Thymus (tissue), 11 donors: Measurements from ENCODE around the gene PNPLA6. TPM values are rescaled to one million over a fixed set of nuclear protein-coding genes. Genes with fewer than 3 reads are reported as not detected.

Experiments used
- DNase-seq, 9 donors: peaks; one replicate each; pipeline ENCODE4 v3.0.0-alpha.2; 2013; ENCODE audit warnings: low spot score in 9 of 9, low read depth in 6 of 9, missing footprints in 1 of 9
- H3K27ac ChIP-seq, 2 donors: one replicate each; pipeline ENCODE4 v1.5.1; 2013; ENCODE audit warnings: control low read depth in 1 of 2, low read depth in 1 of 2, low read length in 1 of 2, mild to moderate bottlenecking in 1 of 2, moderate library complexity in 1 of 2
- H3K27me3 ChIP-seq, 2 donors: one replicate each; pipeline ENCODE4 v1.5.1; 2013; ENCODE audit warnings: low read length in 1 of 2; ENCODE audit not compliant: control insufficient read depth in 2 of 2, insufficient read depth in 1 of 2
- H3K36me3 ChIP-seq, 2 donors: one replicate each; pipeline ENCODE4 v1.5.1; 2013; ENCODE audit warnings: low read length in 1 of 2, mild to moderate bottlenecking in 1 of 2, moderate library complexity in 1 of 2; ENCODE audit not compliant: control insufficient read depth in 2 of 2, insufficient read depth in 2 of 2
- H3K4me1 ChIP-seq, 2 donors: one replicate each; pipeline ENCODE4 v1.5.1; 2013; ENCODE audit warnings: low read length in 2 of 2; ENCODE audit not compliant: control insufficient read depth in 2 of 2, insufficient read depth in 2 of 2
- H3K4me3 ChIP-seq, 2 donors: one replicate each; pipeline ENCODE4 v1.5.1; 2013; ENCODE audit warnings: low read length in 2 of 2, control low read depth in 1 of 2, mild to moderate bottlenecking in 1 of 2
- H3K9me3 ChIP-seq, 2 donors: one replicate each; pipeline ENCODE4 v1.5.1; 2013; ENCODE audit warnings: low read length in 1 of 2, mild to moderate bottlenecking in 1 of 2; ENCODE audit not compliant: control insufficient read depth in 2 of 2, insufficient read depth in 1 of 2
- WGBS: extraction: QIAGEN DNeasy Blood & Tissue Kit; methylation state at CpG from one replicate; pipeline ENCODE4 v1.1.7; 2013; 5-methylcytosine and 5-hydroxymethylcytosine counted together
- polyA plus RNA-seq: library from polyadenylated mRNA; stranded (reverse); fragments of 200-250 nt; gene quantifications from one replicate; pipeline ENCODE4 v1.2.3, GENCODE V29; 2013
- total RNA-seq: library from RNA; stranded (reverse); fragments of 120-200 nt; gene quantifications from one replicate; pipeline ENCODE4 v1.2.4, GENCODE V29; 2013
- donor health status: healthy.

Gene PNPLA6
- total and polyA plus RNA-seq, 2 donors = 17.3 to 75.3 TPM

DNA sequence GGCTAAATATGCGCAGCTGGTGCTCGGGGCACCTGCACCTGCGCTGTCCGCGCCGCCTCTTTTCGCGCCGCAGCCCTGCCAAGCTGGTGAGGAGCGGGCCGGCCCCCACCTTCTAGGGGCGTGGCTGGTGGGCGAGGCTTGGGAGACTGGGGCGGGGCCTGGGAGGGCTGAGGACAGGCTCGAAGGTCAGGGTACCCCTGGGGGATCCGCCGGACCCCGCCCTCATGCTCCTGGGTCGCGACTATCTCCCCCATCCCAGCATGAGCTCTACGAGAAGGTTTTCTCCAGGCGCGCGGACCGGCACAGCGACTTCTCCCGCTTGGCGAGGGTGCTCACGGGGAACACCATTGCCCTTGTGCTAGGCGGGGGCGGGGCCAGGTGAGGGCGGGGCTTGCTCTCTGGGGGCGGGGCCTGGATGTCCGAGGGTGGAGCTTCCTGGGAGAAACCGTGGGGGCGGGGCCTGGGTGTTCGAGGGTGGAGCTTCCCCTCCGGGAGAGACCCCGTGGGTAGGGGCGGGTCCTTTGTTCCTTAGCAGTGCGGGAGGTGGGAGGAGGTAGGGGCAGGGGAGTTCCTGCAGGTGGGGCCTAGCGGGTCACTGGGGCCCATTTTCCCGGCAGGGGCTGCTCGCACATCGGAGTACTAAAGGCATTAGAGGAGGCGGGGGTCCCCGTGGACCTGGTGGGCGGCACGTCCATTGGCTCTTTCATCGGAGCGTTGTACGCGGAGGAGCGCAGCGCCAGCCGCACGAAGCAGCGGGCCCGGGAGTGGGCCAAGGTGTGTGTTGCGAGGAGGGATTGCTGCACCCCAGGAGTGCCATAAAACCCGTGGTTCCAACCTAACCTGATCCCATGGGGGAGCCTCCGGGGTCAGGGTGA, 19.7 kb downstream of the PNPLA6 start:
- Histone ChIP-seq H3K9me3 (peaks cover 1 to 9% of the 10 kb centered on the region in 2 donors), H3K27me3 (no peaks in the 10 kb centered on the region), H3K4me3 (no peak overlapping the region), H3K4me1 (peaks cover 0 to 8% of the 10 kb centered on the region in 2 donors), H3K27ac (no peak overlapping the region), H3K36me3 (peaks cover 37 to 59% of the 10 kb centered on the region in 2 donors)
- 96% methylated on average over 62 of the region's 62 CpGs for WGBS
- no peak for DNase-seq

DNA sequence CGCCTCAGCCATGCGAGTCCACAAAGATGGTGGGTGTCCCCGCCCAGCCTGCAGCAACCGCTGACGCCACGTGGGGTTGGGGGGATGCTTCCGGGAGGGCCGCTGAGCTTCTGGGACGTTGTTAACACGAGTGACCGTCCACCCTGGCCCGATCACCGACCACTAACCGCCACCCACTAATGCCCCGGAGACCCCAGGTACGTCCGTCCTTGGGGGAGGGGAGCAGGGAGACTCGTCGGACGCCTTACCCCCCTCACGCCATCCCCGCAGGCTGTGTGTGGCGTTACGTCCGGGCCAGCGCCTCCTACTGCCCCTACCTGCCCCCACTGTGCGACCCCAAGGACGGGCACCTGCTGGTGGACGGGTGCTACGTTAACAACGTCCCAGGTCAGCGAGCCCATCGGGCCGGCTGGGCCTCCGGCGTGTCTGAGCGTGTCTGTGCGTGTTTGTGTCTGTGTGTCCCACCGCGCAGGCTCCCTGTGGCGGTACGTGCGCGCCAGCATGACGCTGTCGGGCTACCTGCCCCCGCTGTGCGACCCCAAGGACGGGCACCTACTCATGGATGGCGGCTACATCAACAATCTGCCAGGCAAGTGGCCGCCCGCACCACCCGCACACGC, 21.3 kb downstream of the PNPLA6 start:
- DNase-seq = no peak
- H3K9me3 ChIP-seq = peaks cover 1 to 4% of the 10 kb centered on the region in 2 donors
- no peaks in the 10 kb centered on the region for H3K27me3 ChIP-seq
- whole genome bisulfite sequencing = 98% methylated on average over 54 of the region's 54 CpGs
- no peak overlapping the region for H3K4me3 ChIP-seq
- peaks cover 0 to under 1% of the 10 kb centered on the region in 2 donors for H3K4me1 ChIP-seq
- peaks cover 39 to 57% of the 10 kb centered on the region in 2 donors for H3K36me3 ChIP-seq
- H3K27ac ChIP-seq = no peak overlapping the region

DNA sequence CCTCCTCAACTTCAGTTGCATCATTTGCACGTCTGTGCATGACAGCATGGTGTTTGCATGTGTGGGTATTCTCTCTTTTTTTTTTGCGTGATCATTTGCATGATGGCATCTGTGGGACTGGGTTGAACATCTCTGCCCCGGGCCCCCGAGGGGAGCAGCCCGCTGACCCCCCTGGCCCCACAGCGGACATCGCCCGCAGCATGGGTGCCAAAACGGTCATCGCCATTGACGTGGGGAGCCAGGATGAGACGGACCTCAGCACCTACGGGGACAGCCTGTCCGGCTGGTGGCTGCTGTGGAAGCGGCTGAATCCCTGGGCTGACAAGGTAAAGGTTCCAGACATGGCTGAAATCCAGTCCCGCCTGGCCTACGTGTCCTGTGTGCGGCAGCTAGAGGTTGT, 23.1 kb downstream of the PNPLA6 start:
- WGBS = 95% methylated on average over 18 of the region's 18 CpGs
- peaks cover 1 to 4% of the 10 kb centered on the region in 2 donors for H3K9me3 ChIP-seq
- H3K4me3 ChIP-seq = no peak overlapping the region
- H3K27me3 ChIP-seq = no peaks in the 10 kb centered on the region
- peaks cover 39 to 56% of the 10 kb centered on the region in 2 donors for H3K36me3 ChIP-seq
- no peaks in the 10 kb centered on the region for H3K4me1 ChIP-seq
- no peak overlapping the region for H3K27ac ChIP-seq
- no peak for DNase-seq

DNA sequence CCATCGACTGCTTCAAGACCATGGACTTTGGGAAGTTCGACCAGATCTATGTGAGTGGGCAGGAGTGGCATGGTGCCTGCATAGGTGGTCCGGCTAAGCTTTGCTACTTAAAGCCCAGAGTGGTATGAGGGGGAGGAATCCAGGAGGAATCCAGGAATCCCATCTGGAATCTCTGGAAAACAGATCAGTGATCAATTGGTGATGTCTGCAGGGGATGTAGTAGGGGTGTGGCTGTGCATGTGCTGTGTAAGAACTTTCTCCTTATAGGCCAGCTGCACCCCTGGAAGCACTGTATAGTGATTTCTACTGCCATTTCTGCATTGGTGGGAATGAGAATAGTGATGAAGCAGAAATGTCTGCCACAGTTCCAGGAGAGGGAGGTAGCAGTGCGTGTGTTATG, 23.6 kb downstream of the PNPLA6 start:
- no peaks in the 10 kb centered on the region for H3K27me3 ChIP-seq
- no peak overlapping the region for H3K27ac ChIP-seq
- no peaks in the 10 kb centered on the region for H3K4me1 ChIP-seq
- no peak for DNase-seq
- H3K4me3 ChIP-seq = no peak overlapping the region
- peaks cover 1 to 4% of the 10 kb centered on the region in 2 donors for H3K9me3 ChIP-seq
- WGBS = 63% methylated on average over 4 of the region's 4 CpGs
- H3K36me3 ChIP-seq = peaks cover 39 to 52% of the 10 kb centered on the region in 2 donors

DNA sequence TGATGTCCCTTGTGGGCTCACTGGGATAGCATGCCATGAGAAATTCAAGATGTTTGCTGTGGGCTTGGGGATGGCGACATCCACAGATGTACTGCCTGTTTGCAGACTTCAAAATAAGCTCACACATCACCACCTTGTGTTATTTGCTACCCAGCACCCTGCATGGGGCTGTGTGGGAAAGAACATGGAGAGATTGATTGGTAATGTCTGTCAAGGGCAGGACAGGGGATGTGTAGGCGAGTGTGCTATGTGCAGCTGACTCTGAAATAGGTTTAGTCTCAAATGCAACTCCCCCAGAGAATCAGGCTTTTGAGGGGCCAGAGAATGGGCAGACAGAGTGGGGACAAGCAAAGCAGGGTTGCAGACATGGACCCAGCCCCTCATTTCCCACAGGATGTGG, 24.7 kb downstream of the PNPLA6 start:
- H3K27ac ChIP-seq = no peak overlapping the region
- DNase-seq = no peak
- no peaks in the 10 kb centered on the region for H3K4me1 ChIP-seq
- 97% methylated on average over 2 of the region's 2 CpGs for WGBS
- no peak overlapping the region for H3K4me3 ChIP-seq
- peaks cover 32 to 42% of the 10 kb centered on the region in 2 donors for H3K36me3 ChIP-seq
- H3K27me3 ChIP-seq = no peaks in the 10 kb centered on the region
- peaks cover 0 to 1% of the 10 kb centered on the region in 2 donors for H3K9me3 ChIP-seq

DNA sequence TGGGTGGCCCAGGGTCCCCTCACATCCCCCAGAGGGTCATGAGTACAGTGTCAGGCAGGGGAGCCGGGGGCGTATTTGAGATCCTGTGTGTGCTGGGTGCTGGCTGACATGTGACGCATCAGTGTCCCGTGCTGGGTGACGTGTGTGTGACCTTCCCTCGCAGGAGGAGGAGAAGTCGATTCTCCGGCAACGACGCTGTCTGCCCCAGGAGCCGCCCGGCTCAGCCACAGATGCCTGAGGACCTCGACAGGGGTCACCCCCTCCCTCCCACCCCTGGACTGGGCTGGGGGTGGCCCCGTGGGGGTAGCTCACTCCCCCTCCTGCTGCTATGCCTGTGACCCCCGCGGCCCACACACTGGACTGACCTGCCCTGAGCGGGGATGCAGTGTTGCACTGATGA, 25.8 kb downstream of the PNPLA6 start:
- Histone ChIP-seq H3K4me1 (no peaks in the 10 kb centered on the region), H3K27me3 (no peaks in the 10 kb centered on the region), H3K36me3 (peaks cover 22 to 33% of the 10 kb centered on the region in 2 donors), H3K4me3 (no peak overlapping the region), H3K27ac (no peak overlapping the region), H3K9me3 (peaks cover 0 to 1% of the 10 kb centered on the region in 2 donors)
- WGBS = 97% methylated on average over 17 of the region's 17 CpGs
- no peak for DNase-seq

DNA sequence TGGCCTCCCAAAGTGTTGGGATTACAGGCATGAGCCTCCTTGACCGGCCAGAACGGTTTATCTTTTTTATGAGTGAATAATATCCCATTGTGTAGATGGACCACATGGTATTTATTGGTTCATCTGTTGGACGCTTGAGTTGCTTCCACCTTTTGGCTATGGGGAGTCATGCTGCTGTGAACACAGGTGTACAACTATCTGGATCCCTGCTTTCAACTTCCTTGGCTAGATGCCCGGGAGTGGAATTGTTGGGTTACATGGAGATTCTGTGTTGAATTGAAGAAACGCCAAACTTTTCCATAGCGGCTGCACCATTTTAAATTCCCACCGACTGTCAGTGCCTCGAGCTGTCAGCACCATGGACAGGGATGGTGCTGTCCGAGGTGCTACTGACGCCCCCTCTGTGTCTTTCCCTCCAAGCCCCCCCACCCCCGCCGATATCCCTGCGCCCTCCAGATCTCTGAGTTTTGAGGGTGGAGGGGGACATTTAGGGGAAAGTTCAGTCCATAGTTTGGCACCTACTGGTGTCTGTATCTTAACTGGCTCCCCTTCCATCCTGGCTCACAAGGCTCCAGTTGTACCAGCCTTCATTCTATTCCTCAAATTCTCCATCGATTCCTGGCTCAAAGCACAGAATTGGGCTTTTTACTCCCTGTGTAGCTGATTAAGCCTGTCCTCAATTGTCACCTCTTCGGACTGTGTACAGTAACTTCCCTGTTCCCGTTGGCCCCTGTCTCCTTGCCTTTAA, 27.3 kb downstream of the PNPLA6 start:
- no peak overlapping the region for H3K27ac ChIP-seq
- peak in 3 of 9 donors; percentile 39 to 43 (median 42) for DNase-seq
- 67% methylated on average over 16 of the region's 16 CpGs for WGBS
- H3K9me3 ChIP-seq = peaks cover 0 to 1% of the 10 kb centered on the region in 2 donors
- no peak overlapping the region for H3K4me3 ChIP-seq
- no peaks in the 10 kb centered on the region for H3K4me1 ChIP-seq
- peaks cover 12 to 18% of the 10 kb centered on the region in 2 donors for H3K36me3 ChIP-seq
- H3K27me3 ChIP-seq = no peaks in the 10 kb centered on the region

DNA sequence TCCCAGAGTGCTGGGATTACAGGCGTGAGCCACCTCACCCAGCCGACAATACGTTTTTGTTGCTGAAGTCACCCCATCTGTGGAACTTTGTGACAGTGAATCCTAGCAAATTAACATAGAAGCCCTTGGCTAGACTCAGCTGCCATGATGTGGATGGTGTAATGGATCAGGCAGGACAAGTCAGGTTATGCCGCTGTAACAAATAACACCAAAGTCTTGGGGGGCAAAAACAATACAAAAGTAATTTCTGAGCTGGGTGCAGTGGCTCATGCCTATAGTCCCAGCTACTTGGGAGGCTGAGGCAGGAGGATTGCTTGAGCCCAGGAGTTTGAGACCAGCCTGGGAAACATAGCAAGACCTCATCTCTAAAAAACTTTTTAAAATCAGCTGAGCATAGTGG, 29.3 kb downstream of the PNPLA6 start:
- Histone ChIP-seq H3K9me3 (no peaks in the 10 kb centered on the region), H3K4me1 (no peaks in the 10 kb centered on the region), H3K36me3 (peaks cover 2 to 6% of the 10 kb centered on the region in 2 donors), H3K27me3 (no peaks in the 10 kb centered on the region), H3K27ac (no peak overlapping the region), H3K4me3 (no peak overlapping the region)
- WGBS = 95% methylated on average over 4 of the region's 4 CpGs
- DNase-seq = no peak

DNA sequence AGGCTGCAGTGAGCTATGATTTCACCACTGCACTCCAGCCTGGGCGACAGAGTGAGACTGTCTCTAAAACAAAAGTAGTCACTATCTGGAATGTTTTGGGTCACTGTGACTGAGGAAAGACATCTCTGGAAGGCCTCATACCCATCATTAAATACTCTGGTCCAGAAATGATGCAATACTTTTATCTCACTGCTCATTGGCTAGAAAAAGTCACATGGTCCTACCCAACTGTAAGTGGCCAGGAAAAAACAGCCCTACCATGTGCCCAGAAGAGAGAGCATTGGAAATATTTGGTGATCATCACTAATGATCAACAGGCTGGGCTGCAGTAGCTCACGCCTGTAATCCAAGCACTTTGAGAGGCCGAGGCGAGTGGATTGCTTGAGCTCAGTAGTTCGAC, 29.8 kb downstream of the PNPLA6 start:
- WGBS = 95% methylated on average over 5 of the region's 5 CpGs
- no peak overlapping the region for H3K4me3 ChIP-seq
- H3K27me3 ChIP-seq = no peaks in the 10 kb centered on the region
- H3K4me1 ChIP-seq = no peaks in the 10 kb centered on the region
- DNase-seq = no peak
- H3K9me3 ChIP-seq = no peaks in the 10 kb centered on the region
- H3K36me3 ChIP-seq = peaks cover 2 to 6% of the 10 kb centered on the region in 2 donors
- H3K27ac ChIP-seq = no peak overlapping the region
